ENCODE results near the gene ERICH4.
A peak's percentile ranks its signal among the peaks of the same experiment; 100 is the strongest.
"Not testable (repeated sequence)": the region's sequence is repeated elsewhere in the genome, so short reads cannot be mapped to it uniquely, and the experiment has no call there.

ERICH4 gene

DNA sequence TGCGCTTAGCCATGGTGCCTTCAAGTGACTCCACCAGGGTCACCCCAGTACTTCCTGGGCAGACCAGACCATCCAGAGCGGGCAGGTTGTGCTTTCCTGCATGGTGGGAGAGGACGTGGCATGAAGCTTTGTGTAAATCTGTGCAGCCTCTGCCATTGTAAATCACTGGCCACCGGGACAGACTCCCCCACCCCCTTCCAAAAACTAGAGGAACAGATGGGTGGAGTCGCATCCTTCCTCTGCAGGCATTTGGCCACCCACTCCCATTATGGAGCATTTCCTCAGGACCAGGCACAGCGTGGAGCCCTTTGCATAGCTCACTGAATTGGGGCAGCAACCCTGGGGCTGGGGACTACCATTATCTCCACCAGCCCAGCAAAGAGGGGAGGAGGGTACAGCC lies 37.2 kb upstream of the ERICH4 start:
- no peaks in the 10 kb centered on the region for H3K36me3 ChIP-seq (ENCODE audit: control insufficient read depth, low read length)
- no peaks in the 10 kb centered on the region for H3K9me2 ChIP-seq (replicated peaks; ENCODE audit: control insufficient read depth, low read length)
- no peaks in the 10 kb centered on the region for H3K9me3 ChIP-seq (ENCODE audit: control insufficient read depth, insufficient read depth, low read length)
- H3F3A ChIP-seq (ENCODE audit: control insufficient read depth, insufficient read depth): no peaks in the 10 kb centered on the region
- H3K4me1 ChIP-seq (ENCODE audit: control insufficient read depth, low read length): peaks cover 8% of the 10 kb centered on the region
- TF ChIP-seq EZH2phosphoT487 (IDR thresholded peaks at IDR 0.05; ENCODE audit: borderline replicate concordance, low read length): no peak
- TF ChIP-seq, protein P1, sequence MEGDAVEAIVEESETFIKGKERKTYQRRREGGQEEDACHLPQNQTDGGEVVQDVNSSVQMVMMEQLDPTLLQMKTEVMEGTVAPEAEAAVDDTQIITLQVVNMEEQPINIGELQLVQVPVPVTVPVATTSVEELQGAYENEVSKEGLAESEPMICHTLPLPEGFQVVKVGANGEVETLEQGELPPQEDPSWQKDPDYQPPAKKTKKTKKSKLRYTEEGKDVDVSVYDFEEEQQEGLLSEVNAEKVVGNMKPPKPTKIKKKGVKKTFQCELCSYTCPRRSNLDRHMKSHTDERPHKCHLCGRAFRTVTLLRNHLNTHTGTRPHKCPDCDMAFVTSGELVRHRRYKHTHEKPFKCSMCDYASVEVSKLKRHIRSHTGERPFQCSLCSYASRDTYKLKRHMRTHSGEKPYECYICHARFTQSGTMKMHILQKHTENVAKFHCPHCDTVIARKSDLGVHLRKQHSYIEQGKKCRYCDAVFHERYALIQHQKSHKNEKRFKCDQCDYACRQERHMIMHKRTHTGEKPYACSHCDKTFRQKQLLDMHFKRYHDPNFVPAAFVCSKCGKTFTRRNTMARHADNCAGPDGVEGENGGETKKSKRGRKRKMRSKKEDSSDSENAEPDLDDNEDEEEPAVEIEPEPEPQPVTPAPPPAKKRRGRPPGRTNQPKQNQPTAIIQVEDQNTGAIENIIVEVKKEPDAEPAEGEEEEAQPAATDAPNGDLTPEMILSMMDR (IDR thresholded peaks at IDR 0.05; ENCODE audit: low read depth, low read length, poor library complexity, severe bottlenecking): no peak
- H3K4me2 ChIP-seq (ENCODE audit: low read length): no peak overlapping the region
- H3K27ac ChIP-seq (ENCODE audit: low read depth, low read length): no peak overlapping the region
- H3K4me3 ChIP-seq (ENCODE audit: low read length): no peak overlapping the region
- no peaks in the 10 kb centered on the region for H4K20me1 ChIP-seq (ENCODE audit: control insufficient read depth, insufficient read depth, low read depth, low read length)
- H3K79me2 ChIP-seq (ENCODE audit: control insufficient read depth, low read length): no peaks in the 10 kb centered on the region; the same call in 1 of the 2 replicates
- H3K27me3 ChIP-seq (ENCODE audit: control insufficient read depth, low read length): no peaks in the 10 kb centered on the region

DNA sequence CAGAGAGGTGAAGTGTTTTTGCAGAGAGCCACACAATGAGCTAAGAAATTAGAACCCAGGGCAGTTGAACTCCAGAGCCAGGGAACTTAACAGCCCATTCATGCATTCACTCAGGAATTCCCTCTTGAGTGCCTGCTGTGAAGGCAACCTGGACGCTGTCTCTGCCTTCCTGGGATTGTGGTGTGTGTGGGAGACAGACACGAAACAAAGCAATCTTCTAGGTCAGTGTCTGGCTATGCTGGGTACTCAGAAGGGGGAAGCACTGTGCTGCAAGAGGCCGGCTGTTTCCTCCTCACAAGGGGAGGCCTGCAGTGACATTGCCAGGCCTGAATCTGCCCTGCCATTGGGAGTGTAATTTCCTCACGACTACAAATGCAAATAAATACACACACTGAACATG lies 35.7 kb upstream of the ERICH4 start:
- Histone ChIP-seq H3K79me2 (ENCODE audit: control insufficient read depth, low read length) (no peaks in the 10 kb centered on the region; the same call in 1 of the 2 replicates), H4K20me1 (ENCODE audit: control insufficient read depth, insufficient read depth, low read depth, low read length) (no peaks in the 10 kb centered on the region), H3K4me3 (ENCODE audit: low read length) (no peak overlapping the region), H3K4me1 (ENCODE audit: control insufficient read depth, low read length) (peaks cover 8% of the 10 kb centered on the region), H3K9me2 (replicated peaks; ENCODE audit: control insufficient read depth, low read length) (no peaks in the 10 kb centered on the region), H3K27ac (ENCODE audit: low read depth, low read length) (no peak overlapping the region), H3K27me3 (ENCODE audit: control insufficient read depth, low read length) (no peaks in the 10 kb centered on the region), H3F3A (ENCODE audit: control insufficient read depth, insufficient read depth) (no peaks in the 10 kb centered on the region), H3K36me3 (ENCODE audit: control insufficient read depth, low read length) (no peaks in the 10 kb centered on the region), H3K4me2 (ENCODE audit: low read length) (no peak overlapping the region), H3K9me3 (ENCODE audit: control insufficient read depth, insufficient read depth, low read length) (no peaks in the 10 kb centered on the region)
- TF ChIP-seq EZH2phosphoT487 (IDR thresholded peaks at IDR 0.05; ENCODE audit: borderline replicate concordance, low read length): no peak

DNA sequence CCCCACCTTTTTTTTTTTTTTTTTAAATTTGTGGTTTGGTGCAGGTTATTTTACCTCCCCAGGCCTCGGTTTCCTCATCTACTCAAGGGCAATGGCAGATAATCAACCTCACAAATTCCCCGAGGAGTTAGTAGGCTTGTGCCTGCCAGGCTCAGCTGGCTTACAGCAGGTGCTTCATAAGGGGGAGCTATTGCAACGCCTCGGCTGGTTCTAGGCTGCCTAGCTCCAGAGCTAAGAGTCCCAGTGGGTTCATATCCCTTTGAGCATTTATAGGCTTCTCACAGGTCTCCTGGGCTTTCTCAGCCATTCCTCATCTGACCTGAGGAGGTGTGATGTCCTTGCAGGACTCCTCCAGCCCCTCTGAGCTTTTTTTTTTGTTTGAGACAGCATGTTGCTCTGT lies 34.7 kb upstream of the ERICH4 start:
- no peaks in the 10 kb centered on the region for H3F3A ChIP-seq (ENCODE audit: control insufficient read depth, insufficient read depth)
- TF ChIP-seq, protein P1 (IDR thresholded peaks at IDR 0.05; ENCODE audit: low read depth, low read length, poor library complexity, severe bottlenecking): peak; percentile 19
- no peak for TF ChIP-seq EZH2phosphoT487 (IDR thresholded peaks at IDR 0.05; ENCODE audit: borderline replicate concordance, low read length)
- no peaks in the 10 kb centered on the region for H3K9me2 ChIP-seq (replicated peaks; ENCODE audit: control insufficient read depth, low read length)
- no peaks in the 10 kb centered on the region for H4K20me1 ChIP-seq (ENCODE audit: control insufficient read depth, insufficient read depth, low read depth, low read length)
- no peak overlapping the region for H3K4me3 ChIP-seq (ENCODE audit: low read length)
- no peaks in the 10 kb centered on the region; the same call in 1 of the 2 replicates for H3K79me2 ChIP-seq (ENCODE audit: control insufficient read depth, low read length)
- H3K27me3 ChIP-seq (ENCODE audit: control insufficient read depth, low read length): no peaks in the 10 kb centered on the region
- no peaks in the 10 kb centered on the region for H3K36me3 ChIP-seq (ENCODE audit: control insufficient read depth, low read length)
- no peak overlapping the region for H3K4me2 ChIP-seq (ENCODE audit: low read length)
- H3K27ac ChIP-seq (ENCODE audit: low read depth, low read length): no peak overlapping the region
- peaks cover 8% of the 10 kb centered on the region for H3K4me1 ChIP-seq (ENCODE audit: control insufficient read depth, low read length)
- no peaks in the 10 kb centered on the region for H3K9me3 ChIP-seq (ENCODE audit: control insufficient read depth, insufficient read depth, low read length)

DNA sequence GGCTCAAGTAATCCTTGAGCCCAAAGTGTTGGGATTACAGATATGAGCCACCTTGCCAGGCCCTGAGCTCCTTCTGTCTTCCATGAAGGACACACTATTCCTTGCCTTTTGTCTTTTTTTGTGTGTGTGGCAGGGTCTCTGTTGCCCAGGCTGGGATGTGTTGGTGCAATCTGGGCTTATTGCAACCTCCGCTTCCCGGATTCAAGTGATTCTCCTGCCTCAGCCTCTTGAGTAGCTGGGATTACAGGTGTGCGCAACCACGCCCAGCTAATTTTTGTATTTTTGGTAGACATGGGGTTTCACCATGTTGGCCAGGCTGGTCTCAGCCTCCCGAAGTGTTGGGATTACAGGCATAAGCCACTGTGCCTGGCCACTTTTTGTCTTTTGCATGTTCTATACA lies 34.1 kb upstream of the ERICH4 start:
- H3K4me1 ChIP-seq (ENCODE audit: control insufficient read depth, low read length); H3K27ac ChIP-seq (ENCODE audit: low read depth, low read length); H3K79me2 ChIP-seq (ENCODE audit: control insufficient read depth, low read length); H3K9me3 ChIP-seq (ENCODE audit: control insufficient read depth, insufficient read depth, low read length); H4K20me1 ChIP-seq (ENCODE audit: control insufficient read depth, insufficient read depth, low read depth, low read length); H3K4me2 ChIP-seq (ENCODE audit: low read length); H3K9me2 ChIP-seq (replicated peaks; ENCODE audit: control insufficient read depth, low read length); H3F3A ChIP-seq (ENCODE audit: control insufficient read depth, insufficient read depth); H3K4me3 ChIP-seq (ENCODE audit: low read length); H3K27me3 ChIP-seq (ENCODE audit: control insufficient read depth, low read length); H3K36me3 ChIP-seq (ENCODE audit: control insufficient read depth, low read length): not testable (repeated sequence)

All from DOHH2 (cell line).